Lung microvascular endothelial cell (primary cell): ENCODE results near the gene IQGAP2. TPM values are rescaled to one million over a fixed set of nuclear protein-coding genes. Genes with fewer than 3 reads are reported as not detected.

Experiments used
- DNase-seq, 2 donors: peaks; one replicate each; pipeline versions ENCODE4 v3.0.0 to v3.0.0-alpha.2; 2010; ENCODE audit warnings: low read depth in 2 of 2
- total RNA-seq: library from RNA; depleted of rRNA; stranded (reverse); fragments of >200 nt; gene quantifications from 2 replicates; pipeline ENCODE4 v1.2.1, GENCODE V29; 2014

IQGAP2 gene
- total RNA-seq, 1 donor from 2014 or later, result 3.4 TPM

GRCh38 chr5:76384705-76385104 lies 18.4 kb upstream of the IQGAP2 start:
- DNase-seq, result no peak

- no peak for DNase-seq
These were observed 17.5 kb upstream of the IQGAP2 start for GRCh38 chr5:76385540-76385939.

GRCh38 chr5:76386360-76386759 lies 16.7 kb upstream of the IQGAP2 start:
- DNase-seq, result no peak

- no peak for DNase-seq
These were observed 14.8 kb upstream of the IQGAP2 start for GRCh38 chr5:76388236-76388635.

GRCh38 chr5:76388791-76389512 lies 14.1 kb upstream of the IQGAP2 start:
- DNase-seq, result no peak

GRCh38 chr5:76389513-76390154 lies 13.5 kb upstream of the IQGAP2 start:
- DNase-seq, result no peak

- DNase-seq, result no peak
These were observed 12.1 kb upstream of the IQGAP2 start for GRCh38 chr5:76391014-76391413.

GRCh38 chr5:76393035-76393680 lies 9.9 kb upstream of the IQGAP2 start:
- no peak for DNase-seq

GRCh38 chr5:76397200-76397599 lies 5.9 kb upstream of the IQGAP2 start:
- no peak for DNase-seq

- DNase-seq, result no peak
These were observed 3.8 kb upstream of the IQGAP2 start for GRCh38 chr5:76399268-76399667.

- no peak for DNase-seq
These were observed 2.6 kb upstream of the IQGAP2 start for GRCh38 chr5:76400466-76400865.

GRCh38 chr5:76401801-76402250 lies 1.3 kb upstream of the IQGAP2 start:
- no peak for DNase-seq

- peak in 1 of 2 donors; percentile 4 for DNase-seq
These were observed 717 bp upstream of the IQGAP2 start for GRCh38 chr5:76402251-76402885.

GRCh38 chr5:76403766-76404222 lies 709 bp downstream of the IQGAP2 start:
- DNase-seq, result peak in 1 of 2 donors; percentile 28

GRCh38 chr5:76404223-76405211 lies 1.4 kb downstream of the IQGAP2 start:
- peak in 1 of 2 donors; percentile 11 for DNase-seq

- no peak for DNase-seq
These were observed 2.9 kb downstream of the IQGAP2 start for GRCh38 chr5:76406014-76406413.

GRCh38 chr5:76406673-76407072 lies 3.6 kb downstream of the IQGAP2 start:
- no peak for DNase-seq

- DNase-seq, result no peak
These were observed 5.1 kb downstream of the IQGAP2 start for GRCh38 chr5:76408104-76408654.

- DNase-seq, result no peak
These were observed 9.4 kb downstream of the IQGAP2 start for GRCh38 chr5:76412511-76412910.

- no peak for DNase-seq
These were observed 10.7 kb downstream of the IQGAP2 start for GRCh38 chr5:76413746-76414145.
